K562 (cell line): ENCODE results near the gene ADTRP. TPM values are rescaled to one million over a fixed set of nuclear protein-coding genes. Genes with fewer than 3 reads are reported as not detected.
A peak's percentile ranks its signal among the peaks of the same experiment; 100 is the strongest.

ENCODE experiments used
- ATAC-seq: fragments of 200-7000 bp; cut with Tn5 transposase; 3 replicates; pipeline ENCODE4 v1.9.1; 2020; ENCODE audit warnings: moderate library complexity
- BruUV-seq: library from RNA; stranded (reverse); fragments of 400-500 nt; replicated peaks from 2 replicates; lab custom pipeline; 2021; lab: Mats Ljungman, UMichigan
- CTCF ChIA-PET: fragments of 300-600 bp; formaldehyde crosslinking; extraction: SDS; loops from one replicate; lab custom pipeline; 2021; ENCODE audit warnings: low intra/inter-chr PET ratio; lab: Yijun Ruan, JAX
- POLR2A ChIA-PET: fragments of 300-600, 350-650 bp; sonication (Branson Sonifier 250); formaldehyde crosslinking; extraction: SDS; loops from one replicate; lab custom pipeline; 2021; ENCODE audit warnings: antibody characterized with exemption, inconsistent platforms; lab: Yijun Ruan, JAX
- DNase-seq, 4 experiments: peaks; one replicate each; pipeline versions ENCODE4 v3.0.0 to v3.0.0-alpha.2; 2011 to 2018; ENCODE audit warnings: low spot score in 3 of 4, mixed read lengths in 3 of 4; ENCODE audit errors: extremely low read depth in 1 of 4
- FAIRE-seq: peaks from 2 replicates; lab custom pipeline; 2011; peaks lifted over from hg19 to GRCh38; lab: Jason Lieb, UNC
- H2AFZ ChIP-seq: 2 replicates; pipeline ENCODE4 v1.6.0; 2011; ENCODE audit warnings: low read depth, low read length, control low read depth, inconsistent platforms
- H3K27ac ChIP-seq: fragments of 200-600 bp; 3 replicates; pipeline ENCODE4 v1.8.0; 2011; ENCODE audit warnings: low read depth, mild to moderate bottlenecking, control low read depth, inconsistent platforms, low read length, moderate library complexity, mixed read lengths; ENCODE audit errors: extremely low read depth
- H3K27me3 ChIP-seq, 2 experiments: fragments of 300-600 bp in 1 of 2; 2 replicates in 1 of 2; 3 replicates in 1 of 2; pipeline versions ENCODE4 v1.6.0 to v1.8.0; 2011; ENCODE audit warnings: inconsistent platforms in 2 of 2, low read length in 2 of 2, mild to moderate bottlenecking in 1 of 2, mixed read lengths in 1 of 2, moderate library complexity in 1 of 2; ENCODE audit not compliant: control insufficient read depth in 2 of 2, insufficient read depth in 2 of 2
- H3K36me3 ChIP-seq: fragments of 300-600 bp; 3 replicates; pipeline ENCODE4 v1.8.0; 2011; ENCODE audit warnings: mild to moderate bottlenecking, low read length, inconsistent platforms; ENCODE audit not compliant: control insufficient read depth, insufficient read depth
- H3K4me1 ChIP-seq, 2 experiments: fragments of 200-600 bp in 1 of 2; replicated peaks in 1 of 2; 2 replicates in 1 of 2; 3 replicates in 1 of 2; pipeline versions ENCODE4 v1.5.1 to v1.8.0; 2011; ENCODE audit warnings: inconsistent platforms in 2 of 2, low read length in 2 of 2, mild to moderate bottlenecking in 1 of 2, mixed read lengths in 1 of 2, moderate library complexity in 1 of 2; ENCODE audit not compliant: control insufficient read depth in 2 of 2, insufficient read depth in 2 of 2
- H3K4me2 ChIP-seq: 2 replicates; pipeline ENCODE4 v1.6.1; 2011; ENCODE audit warnings: low read length, control low read depth, inconsistent platforms, mixed read lengths; ENCODE audit not compliant: insufficient read depth
- H3K4me3 ChIP-seq: fragments of 200-600 bp; sonication (generic), shearing (Covaris generic); 2 replicates; pipeline ENCODE4 v1.5.1; 2016; ENCODE audit warnings: control low read depth, inconsistent platforms
- H3K79me2 ChIP-seq: fragments of 200-600 bp; 3 replicates; pipeline ENCODE4 v1.8.0; 2011; ENCODE audit warnings: low read length, inconsistent platforms; ENCODE audit not compliant: control insufficient read depth, insufficient read depth
- H3K9ac ChIP-seq, 2 experiments: 2 replicates each; pipeline versions ENCODE4 v1.6.0 to v1.6.1; 2011; ENCODE audit warnings: low read depth in 2 of 2, low read length in 2 of 2, control low read depth in 1 of 2, inconsistent platforms in 1 of 2, mild to moderate bottlenecking in 1 of 2, mixed read lengths in 1 of 2; ENCODE audit not compliant: insufficient read depth in 1 of 2
- H3K9me1 ChIP-seq: one replicate; pipeline ENCODE4 v1.6.0; 2011; ENCODE audit warnings: inconsistent platforms, mild to moderate bottlenecking, low read length, moderate library complexity; ENCODE audit not compliant: control insufficient read depth, insufficient read depth
- H3K9me3 ChIP-seq: replicated peaks from 2 replicates; pipeline ENCODE4 v1.5.1; 2011; ENCODE audit warnings: low read depth, low read length, inconsistent platforms; ENCODE audit not compliant: control insufficient read depth, insufficient read depth
- H4K20me1 ChIP-seq: replicated peaks from 2 replicates; pipeline ENCODE4 v1.6.1; 2011; ENCODE audit warnings: low read length, inconsistent platforms, mixed read lengths; ENCODE audit not compliant: control insufficient read depth, insufficient read depth
- ASH1L ChIP-seq: fragments of 450-650 bp; IDR thresholded peaks from 2 replicates; pipeline ENCODE4 v1.6.1; 2018; ENCODE audit warnings: borderline replicate concordance, mild to moderate bottlenecking, low read depth; ENCODE audit not compliant: partially characterized antibody
- CEBPB ChIP-seq: fragments of 450-650 bp; IDR thresholded peaks from 2 replicates; pipeline ENCODE4 v1.6.1; 2016; ENCODE audit warnings: missing genetic modification characterization, missing compliant biosample characterization
- CEBPG ChIP-seq, 3 experiments: fragments of 200-800 bp in 1 of 3; sonication (Bioruptor generic) in 1 of 3; sonication (generic) in 1 of 3; formaldehyde crosslinking in 1 of 3; IDR thresholded peaks in 2 of 3; conservative IDR thresholded peaks in 1 of 3; 2 replicates each; pipeline versions ENCODE4 v1.6.1 to v1.8.0; 2016 to 2022; ENCODE audit warnings: missing compliant biosample characterization in 2 of 3, missing genetic modification characterization in 2 of 3, mild to moderate bottlenecking in 1 of 3, missing genetic modification reagents in 1 of 3
- PCBP2 ChIP-seq: fragments of 200-400 bp; formaldehyde crosslinking; IDR thresholded peaks from 2 replicates; pipeline ENCODE4 v1.6.1; 2018; ENCODE audit warnings: low read length, low read depth, mild to moderate bottlenecking, moderate library complexity; ENCODE audit not compliant: poor library complexity, severe bottlenecking
- WGBS: fragments of 100-300 bp; shearing (Covaris generic); methylation state at CpG from one replicate; pipeline ENCODE4 v1.1.6; 2016; ENCODE audit warnings: low coverage, mixed read lengths; ENCODE audit not compliant: insufficient coverage; ENCODE audit errors: missing lambda C conversion rate; 5-methylcytosine and 5-hydroxymethylcytosine counted together
- in situ Hi-C: fragments of 300-500 bp; cut with MboI; formaldehyde crosslinking; loops from 4 replicates; pipeline ENCODE4 v1.15.0; 2018; ENCODE audit warnings: inconsistent platforms, mixed read lengths
- intact Hi-C: fragments of 100-400 bp; cut with micrococcal nuclease; formaldehyde crosslinking; loops from 2 replicates; pipeline ENCODE4 v1.14.2; 2022
- polyA plus RNA-seq, 8 experiments: library from polyadenylated mRNA; depleted of rRNA in 4 of 8; stranded (reverse) in 5 of 8; unstranded in 3 of 8; fragments of >200 nt; fragmentation: Nextera tagmentation in 2 of 8; fragmentation: Illumina TruSeq in 1 of 8; extraction: Ambion mirVana in 2 of 8; extraction: Trizol in 1 of 8; gene quantifications; 2 replicates each; pipeline versions ENCODE4 v1.2.1 to v1.2.3, GENCODE V29; 2011 to 2014; ENCODE audit warnings: inconsistent platforms in 1 of 8, missing spikeins in 1 of 8
- total RNA-seq, 7 experiments: library from RNA; depleted of rRNA in 6 of 7; stranded (reverse); fragments of >200 nt in 6 of 7; fragmentation: Illumina TruSeq in 2 of 7; extraction: Trizol in 2 of 7; gene quantifications; 2 replicates each; pipeline versions ENCODE4 v1.2.1 to v1.2.3, GENCODE V29; 2011 to 2021; ENCODE audit warnings: low replicate concordance in 1 of 7
- TF ChIP-seq, protein P1 (sequence below), 2 experiments: fragments of 450-650 bp; IDR thresholded peaks; 2 replicates each; pipeline ENCODE4 v1.6.1; 2016; ENCODE audit warnings: mild to moderate bottlenecking in 2 of 2, borderline replicate concordance in 1 of 2, low read depth in 1 of 2, moderate library complexity in 1 of 2
- TF ChIP-seq, protein P2 (sequence below), 2 experiments: fragments of 450-650 bp in 1 of 2; sonication (generic) in 1 of 2; formaldehyde crosslinking in 1 of 2; IDR thresholded peaks in 1 of 2; conservative IDR thresholded peaks in 1 of 2; 2 replicates each; pipeline versions ENCODE4 v1.6.1 to v1.8.1; 2016 to 2023; ENCODE audit warnings: mild to moderate bottlenecking in 2 of 2, moderate library complexity in 2 of 2, inconsistent platforms in 1 of 2, missing genetic modification reagents in 1 of 2

Gene ADTRP
- total and polyA plus RNA-seq, 9 of the 15 experiments (the other 6 are each of a cell fraction or from before 2014, with no cell fraction given), result 7.4 to 24.0 (median 13.6) TPM

DNA sequence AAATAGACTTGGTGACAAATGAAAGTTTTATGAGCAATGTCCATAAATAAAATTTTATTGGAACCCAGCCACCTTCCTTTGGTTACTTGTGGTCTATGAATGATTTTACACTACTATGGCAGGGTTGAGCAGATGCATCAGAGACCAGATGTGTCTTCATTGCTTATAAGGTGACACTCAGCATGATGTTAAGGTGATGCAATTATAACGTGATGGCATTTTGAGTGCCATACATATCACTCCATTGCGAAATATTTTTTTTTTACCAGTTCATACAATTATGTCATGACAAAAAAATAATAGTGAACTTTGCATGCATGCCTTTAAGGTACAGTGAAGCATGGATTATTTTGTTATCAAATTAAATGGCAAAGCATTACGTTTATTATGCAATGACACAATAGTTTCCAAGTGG, 96.0 kb downstream of the ADTRP start:
- H3K36me3 ChIP-seq, result no peaks in the 10 kb centered on the region
- intact Hi-C loops (no loop called here), in situ Hi-C loops (no loop called here)
- no peak overlapping the region for H2AFZ ChIP-seq
- no peaks in the 10 kb centered on the region for H3K9me1 ChIP-seq
- H4K20me1 ChIP-seq, result no peaks in the 10 kb centered on the region
- H3K9ac ChIP-seq, result no peak overlapping the region
- H3K27ac ChIP-seq, result no peak overlapping the region
- ChIA-PET POLR2A (no interaction called here), CTCF (no interaction called here)
- WGBS, result 2% methylated on average over 3 of the region's 3 CpGs
- no peaks in the 10 kb centered on the region for H3K79me2 ChIP-seq
- no TSS peak for BruUV-seq
- no peaks in the 10 kb centered on the region for H3K27me3 ChIP-seq
- H3K4me1 ChIP-seq, result no peaks in the 10 kb centered on the region
- no peak for ATAC-seq
- no peak for FAIRE-seq
- no peak for DNase-seq
- no peak overlapping the region for H3K4me2 ChIP-seq
- no peak overlapping the region for H3K4me3 ChIP-seq
- H3K9me3 ChIP-seq, result 0 out of 2 replicates have a peak, but pooled peaks cover 1% of the 10 kb centered on the region
- TF ChIP-seq CEBPB (tag), result peak; percentile 83
- no peak for TF ChIP-seq PCBP2
- TF ChIP-seq, protein P1, sequence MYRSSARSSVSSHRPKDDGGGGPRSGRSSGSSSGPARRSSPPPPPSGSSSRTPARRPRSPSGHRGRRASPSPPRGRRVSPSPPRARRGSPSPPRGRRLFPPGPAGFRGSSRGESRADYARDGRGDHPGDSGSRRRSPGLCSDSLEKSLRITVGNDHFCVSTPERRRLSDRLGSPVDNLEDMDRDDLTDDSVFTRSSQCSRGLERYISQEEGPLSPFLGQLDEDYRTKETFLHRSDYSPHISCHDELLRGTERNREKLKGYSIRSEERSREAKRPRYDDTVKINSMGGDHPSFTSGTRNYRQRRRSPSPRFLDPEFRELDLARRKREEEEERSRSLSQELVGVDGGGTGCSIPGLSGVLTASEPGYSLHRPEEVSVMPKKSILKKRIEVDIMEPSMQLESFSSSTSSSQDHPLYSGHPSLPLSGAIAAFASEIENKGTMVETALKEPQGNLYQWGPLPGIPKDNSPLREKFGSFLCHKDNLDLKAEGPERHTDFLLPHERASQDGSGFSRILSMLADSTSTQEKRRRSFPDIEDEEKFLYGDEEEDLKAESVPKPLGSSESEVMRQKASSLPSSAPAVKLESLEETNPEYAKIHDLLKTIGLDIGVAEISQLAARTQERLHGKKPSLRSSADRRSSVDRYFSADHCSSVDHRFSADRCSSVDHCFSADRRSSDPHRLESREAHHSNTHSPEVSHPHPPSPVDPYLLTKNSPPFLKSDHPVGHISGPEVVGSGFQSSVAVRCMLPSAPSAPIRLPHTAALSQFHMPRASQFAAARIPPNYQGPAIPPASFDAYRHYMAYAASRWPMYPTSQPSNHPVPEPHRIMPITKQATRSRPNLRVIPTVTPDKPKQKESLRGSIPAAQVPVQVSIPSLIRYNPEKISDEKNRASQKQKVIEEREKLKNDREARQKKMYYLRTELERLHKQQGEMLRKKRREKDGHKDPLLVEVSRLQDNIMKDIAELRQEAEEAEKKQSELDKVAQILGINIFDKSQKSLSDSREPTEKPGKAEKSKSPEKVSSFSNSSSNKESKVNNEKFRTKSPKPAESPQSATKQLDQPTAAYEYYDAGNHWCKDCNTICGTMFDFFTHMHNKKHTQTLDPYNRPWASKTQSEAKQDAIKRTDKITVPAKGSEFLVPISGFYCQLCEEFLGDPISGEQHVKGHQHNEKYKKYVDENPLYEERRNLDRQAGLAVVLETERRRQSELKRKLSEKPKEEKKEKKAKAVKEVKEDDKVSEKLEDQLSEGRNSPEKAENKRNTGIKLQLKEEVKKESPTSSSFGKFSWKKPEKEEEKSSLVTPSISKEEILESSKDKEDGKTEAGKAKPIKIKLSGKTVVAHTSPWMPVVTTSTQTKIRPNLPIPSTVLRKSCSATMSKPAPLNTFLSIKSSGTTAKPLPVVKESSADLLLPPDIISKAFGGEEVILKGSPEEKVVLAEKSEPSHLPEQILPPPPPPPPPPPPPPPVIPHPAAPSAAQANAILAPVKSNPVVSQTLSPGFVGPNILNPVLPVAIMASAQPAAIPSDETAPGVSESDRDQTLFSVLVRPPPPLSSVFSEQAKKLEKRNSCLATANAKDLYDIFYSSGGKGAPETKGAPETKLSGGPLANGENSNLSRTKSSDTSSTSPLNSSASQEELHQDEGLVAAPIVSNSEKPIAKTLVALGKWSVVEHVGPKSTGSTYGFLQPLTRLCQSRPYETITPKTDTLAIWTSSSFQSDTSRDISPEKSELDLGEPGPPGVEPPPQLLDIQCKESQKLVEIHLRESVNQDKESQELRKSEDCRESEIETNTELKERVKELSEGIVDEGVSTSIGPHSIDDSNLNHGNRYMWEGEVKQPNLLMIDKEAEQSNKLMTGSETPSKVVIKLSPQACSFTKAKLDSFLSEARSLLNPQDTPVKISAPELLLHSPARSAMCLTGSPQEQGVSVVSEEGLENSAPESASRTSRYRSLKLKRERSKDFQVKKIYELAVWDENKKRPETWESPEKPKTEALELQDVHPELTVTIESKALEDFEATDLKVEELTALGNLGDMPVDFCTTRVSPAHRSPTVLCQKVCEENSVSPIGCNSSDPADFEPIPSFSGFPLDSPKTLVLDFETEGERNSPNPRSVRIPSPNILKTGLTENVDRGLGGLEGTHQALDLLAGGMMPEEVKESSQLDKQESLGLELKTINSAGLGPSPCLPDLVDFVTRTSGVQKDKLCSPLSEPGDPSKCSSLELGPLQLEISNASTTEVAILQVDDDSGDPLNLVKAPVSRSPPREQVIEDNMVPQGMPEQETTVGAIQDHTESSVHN (IDR thresholded peaks at IDR 0.05; ENCODE audit: borderline replicate concordance in 1 of 2, low read depth in 1 of 2), result no peak
- TF ChIP-seq ASH1L, result no peak
- TF ChIP-seq, protein P2, sequence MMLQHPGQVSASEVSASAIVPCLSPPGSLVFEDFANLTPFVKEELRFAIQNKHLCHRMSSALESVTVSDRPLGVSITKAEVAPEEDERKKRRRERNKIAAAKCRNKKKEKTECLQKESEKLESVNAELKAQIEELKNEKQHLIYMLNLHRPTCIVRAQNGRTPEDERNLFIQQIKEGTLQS (IDR thresholded peaks at IDR 0.05), result 0 out of 2 replicates have a peak, but pooled peaks have one; percentile 12
- TF ChIP-seq, protein P2 (CRISPR knock-in tag; conservative IDR thresholded peaks at IDR 0.05), result no peak
- TF ChIP-seq CEBPG (CRISPR knock-in tag; IDR thresholded peaks at IDR 0.05), result no peak
- TF ChIP-seq CEBPG (tag; conservative IDR thresholded peaks at IDR 0.05 in 1 of 2, IDR thresholded peaks at IDR 0.05 in 1 of 2), result peak; percentile 54 to 85
- TF ChIP-seq, all 486 proteins: peak for 3
